GM18870 (cell line): ENCODE results near the gene IPPK.
A peak's percentile ranks its signal among the peaks of the same experiment; 100 is the strongest.

Experiments used
- ATAC-seq: cut with Tn5 transposase; IDR thresholded peaks from one replicate; pipeline ENCODE4 v1.9.1; 2021; ENCODE audit warnings: moderate library complexity; ENCODE audit not compliant: unreplicated experiment

The IPPK gene, protein sequence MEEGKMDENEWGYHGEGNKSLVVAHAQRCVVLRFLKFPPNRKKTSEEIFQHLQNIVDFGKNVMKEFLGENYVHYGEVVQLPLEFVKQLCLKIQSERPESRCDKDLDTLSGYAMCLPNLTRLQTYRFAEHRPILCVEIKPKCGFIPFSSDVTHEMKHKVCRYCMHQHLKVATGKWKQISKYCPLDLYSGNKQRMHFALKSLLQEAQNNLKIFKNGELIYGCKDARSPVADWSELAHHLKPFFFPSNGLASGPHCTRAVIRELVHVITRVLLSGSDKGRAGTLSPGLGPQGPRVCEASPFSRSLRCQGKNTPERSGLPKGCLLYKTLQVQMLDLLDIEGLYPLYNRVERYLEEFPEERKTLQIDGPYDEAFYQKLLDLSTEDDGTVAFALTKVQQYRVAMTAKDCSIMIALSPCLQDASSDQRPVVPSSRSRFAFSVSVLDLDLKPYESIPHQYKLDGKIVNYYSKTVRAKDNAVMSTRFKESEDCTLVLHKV

DNA sequence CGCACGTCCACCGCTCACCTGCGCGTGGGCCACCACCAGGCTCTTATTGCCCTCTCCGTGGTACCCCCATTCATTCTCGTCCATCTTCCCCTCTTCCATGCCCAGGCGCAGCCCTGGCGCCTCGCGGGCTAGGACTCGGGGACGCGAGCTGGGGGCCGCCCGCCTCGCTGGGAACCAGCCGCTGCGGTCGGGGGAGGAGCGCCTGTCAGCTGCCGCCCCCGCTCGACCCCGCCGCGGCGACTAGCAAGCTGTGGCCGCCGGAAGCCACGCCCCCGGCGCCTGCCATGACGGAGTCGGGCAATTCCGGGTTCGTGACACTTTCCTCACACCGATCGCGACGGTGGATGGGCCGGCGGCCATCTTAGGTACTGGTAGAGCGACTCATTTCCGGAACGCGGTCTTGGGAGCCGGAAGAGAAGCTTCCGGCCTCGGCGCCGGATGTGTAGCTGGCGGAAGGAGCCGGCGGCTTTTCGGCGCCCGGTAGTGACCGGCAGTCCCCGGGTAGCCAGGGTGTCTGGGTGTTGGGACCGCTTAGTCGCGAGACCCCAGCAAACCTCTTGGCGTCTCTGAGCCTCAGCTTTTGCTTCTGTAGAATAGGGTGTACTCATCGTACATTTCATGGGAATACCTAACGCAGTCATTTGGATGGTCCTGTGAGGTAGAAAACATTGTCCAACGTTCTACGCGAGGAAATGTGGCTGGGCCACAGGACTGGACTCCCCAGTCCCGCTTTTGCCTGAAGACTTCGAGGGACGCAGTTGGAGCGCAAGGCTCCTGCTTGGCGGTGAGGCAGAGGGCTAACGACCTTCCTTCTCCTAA is at the start of gene IPPK:
IPPK (minus strand) TSS at position 242 of the 819 bp plus-strand sequence; CDS start at position 99, 143 bp downstream.
- ATAC-seq: peak; percentile 82

DNA sequence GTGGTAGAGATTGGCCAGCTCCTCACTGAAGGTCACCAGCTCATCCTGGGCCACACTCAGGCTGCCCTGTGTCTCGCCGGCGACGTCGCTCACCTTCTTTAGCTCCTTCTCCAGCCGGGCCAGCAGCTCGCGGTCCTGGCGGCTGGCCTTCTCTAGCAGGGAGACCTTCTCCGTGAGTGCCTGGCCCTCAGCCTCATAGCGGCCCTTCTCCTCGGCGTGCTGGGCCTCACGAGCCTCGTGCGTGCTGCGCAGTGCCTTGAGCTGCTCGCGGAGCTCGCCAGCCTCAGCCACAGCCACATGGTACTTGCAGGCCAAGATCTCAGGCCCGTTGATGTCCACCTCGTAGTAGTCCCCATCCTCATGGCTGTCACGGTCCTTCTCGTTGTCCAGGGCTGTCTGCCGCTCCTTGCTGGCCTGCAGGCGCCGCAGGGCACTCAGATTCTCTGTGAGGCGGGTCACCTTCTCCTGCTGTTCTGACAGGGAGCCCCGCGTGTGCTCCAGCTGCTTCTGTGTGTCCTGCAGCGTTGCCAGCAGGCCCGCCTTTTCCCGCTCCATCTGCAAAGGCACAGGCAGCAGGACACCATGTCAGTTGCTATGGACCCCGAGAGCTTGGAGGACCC is 49.2 kb upstream of the IPPK start:
- no peak for ATAC-seq

DNA sequence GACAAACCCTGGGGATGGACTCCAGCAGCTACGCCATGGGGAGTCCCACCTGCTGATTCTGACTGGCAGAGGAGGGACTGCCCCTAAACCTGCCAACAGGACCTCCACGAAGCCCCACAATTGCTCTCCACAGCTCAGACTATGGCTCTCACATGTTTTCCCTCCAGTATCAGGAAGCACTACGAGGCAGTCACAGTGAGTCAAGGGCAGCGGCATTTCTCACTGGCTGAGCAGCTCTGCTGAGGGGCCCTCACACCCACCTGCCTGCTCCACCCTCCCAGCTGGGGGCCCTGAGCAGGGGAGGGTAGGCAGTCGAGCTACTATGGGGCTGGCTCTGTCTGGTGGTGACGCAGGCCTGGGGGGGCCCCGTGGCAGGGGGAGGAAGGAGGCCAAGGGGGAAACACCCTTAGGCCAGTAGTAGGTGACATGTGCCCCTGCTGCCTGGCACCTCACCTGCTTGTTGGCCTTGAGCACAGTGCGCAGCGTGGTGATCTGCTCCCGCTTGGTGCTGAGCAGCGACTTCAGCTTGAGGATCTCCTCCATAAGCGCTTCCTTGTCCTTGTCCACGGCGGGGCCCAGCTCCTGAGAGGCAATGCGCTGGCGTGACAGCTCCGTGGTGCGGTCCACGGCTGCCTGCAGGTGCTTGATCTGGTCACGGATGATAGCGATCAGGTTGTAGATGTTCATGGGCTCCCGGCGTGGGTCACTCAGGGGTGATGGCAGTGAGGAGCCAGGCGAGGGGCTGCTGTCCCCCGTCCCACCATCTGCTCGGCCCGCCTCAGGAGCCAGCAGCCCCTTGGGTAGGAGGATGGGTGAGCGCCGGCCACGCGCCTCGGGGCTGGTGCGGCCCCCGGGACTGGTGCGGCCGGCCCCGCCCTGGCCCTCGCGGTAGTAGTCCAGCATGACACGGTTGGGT is 48.4 kb upstream of the IPPK start:
- no peak for ATAC-seq

DNA sequence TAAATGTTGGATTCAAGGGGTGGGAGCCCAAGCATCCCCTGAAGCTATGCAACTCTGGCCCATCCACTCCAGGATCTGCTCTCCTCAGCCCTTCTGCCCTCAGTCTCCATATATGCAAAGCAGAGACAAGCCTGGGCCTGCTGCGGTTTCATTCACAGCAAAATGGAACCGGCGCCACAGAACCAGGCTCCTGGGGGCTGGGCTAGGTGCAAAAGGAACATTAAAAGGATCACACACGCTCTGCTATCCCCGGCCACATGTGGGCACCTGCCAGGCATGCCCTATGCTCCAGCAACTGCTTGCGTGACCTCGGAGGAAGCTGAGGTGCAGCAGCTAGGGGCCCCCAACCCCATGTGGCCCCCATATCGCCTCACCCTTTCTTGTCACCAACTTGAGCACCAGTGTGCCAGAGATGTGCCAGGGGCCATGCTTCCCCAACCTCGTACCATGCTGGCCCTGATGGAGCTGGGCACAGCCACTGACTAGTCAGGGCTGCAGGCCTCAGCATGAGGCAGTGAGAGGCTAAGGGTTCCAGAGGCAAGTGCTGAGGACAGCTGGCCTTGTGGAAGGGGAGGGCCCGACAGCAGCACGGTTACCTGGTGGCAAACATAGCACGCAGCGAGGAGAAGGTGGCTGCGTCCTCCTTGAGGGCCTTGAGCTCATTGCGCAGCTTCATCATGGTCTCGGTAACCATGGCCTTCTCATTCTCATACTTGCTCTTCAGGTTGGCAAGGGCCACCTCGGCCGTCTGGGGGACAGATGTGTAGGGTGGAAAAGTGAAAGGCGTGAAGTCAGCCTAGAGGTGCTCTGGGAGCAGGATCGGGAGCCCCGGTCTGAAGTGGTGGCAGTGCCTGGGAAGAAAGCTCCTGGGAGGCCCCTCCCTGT is 47.5 kb upstream of the IPPK start:
- no peak for ATAC-seq

DNA sequence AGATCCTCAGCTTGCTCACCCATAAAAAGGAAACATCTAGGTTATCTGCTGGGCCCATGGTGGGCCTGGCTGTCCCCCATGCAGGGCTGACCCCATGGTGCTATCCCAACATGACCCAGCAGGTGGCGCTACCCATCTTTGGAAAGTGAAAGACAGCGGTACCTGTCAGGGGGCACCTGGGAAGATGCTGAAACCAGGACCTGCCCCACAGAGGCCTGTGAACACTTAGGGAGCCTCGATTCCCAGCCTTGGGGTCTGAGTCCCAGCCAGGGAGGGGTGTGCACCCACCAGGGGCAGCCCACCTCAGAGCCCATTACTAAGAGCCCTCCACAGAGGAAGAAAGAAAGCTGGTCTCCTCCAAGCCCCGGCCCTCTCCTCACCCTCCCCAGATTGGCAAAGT is 46.6 kb upstream of the IPPK start:
- ATAC-seq: no peak

DNA sequence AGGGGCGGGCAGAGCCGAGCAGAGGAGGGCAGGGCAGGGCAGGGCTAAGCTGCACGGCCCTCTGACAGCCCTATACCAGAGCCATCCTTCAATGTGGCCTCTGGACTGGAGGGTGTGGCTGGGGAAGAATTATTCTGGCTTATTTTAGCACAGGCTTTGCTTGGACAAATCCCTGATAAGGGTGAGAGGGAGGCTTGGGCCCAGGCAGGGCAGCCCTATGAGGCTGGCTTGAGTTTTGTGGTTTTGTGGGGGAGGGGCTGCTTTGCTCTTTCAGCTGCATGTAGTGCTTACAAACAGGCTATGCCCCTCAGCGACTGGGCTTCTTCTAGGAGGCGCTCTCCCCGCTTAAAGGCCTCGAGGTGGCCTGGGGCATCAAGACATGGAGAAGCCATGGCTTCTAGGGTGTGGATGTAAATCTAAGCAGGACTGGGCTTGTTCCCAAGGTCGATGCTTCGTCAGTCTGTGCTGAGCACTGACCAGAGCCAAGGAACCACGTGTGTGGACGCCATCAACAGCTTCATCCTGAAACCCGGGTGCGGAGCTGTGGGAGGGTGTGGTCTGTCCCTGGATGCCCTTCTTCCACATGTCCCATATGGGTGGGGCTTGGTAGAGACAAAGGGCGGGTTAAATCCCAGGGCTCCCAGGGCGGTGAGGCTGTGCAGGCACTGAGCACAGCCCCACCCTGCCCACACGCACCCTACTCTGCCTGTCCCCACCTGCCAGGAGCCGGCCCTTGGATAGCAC is 45.7 kb upstream of the IPPK start:
- ATAC-seq: no peak

DNA sequence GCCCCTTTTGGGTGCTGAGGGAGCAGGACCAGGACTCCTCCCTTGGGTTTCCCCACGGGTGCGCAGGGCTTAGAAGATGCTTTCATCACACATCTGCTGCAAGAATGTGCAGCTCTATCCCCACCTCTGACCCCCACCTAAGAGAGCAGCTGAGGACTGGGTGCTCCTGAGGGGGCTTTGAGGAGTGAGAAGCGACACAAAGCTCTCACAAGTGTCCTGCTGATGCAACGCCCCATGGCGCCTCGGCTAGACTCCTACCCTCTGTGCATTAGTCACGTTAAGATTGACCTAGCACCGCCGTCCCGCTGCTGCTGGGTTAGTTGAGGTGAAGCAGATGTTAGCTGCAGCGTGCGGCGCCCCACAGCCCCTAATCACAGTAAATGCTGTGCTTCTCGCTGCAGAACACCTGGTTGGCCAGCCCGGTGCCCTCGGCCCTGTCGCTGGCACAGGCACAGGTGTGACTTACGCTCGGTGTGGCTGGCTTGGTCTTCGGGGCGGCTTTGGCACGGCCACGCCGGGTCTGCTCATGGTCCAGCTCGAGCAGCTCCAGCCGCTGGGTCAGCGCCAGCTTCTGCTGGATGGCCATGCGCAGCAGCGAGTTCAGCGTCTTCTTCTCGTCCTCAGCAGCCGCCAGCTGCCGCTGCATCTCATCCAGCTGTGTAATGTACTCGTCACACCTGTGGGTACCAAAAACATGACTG is 45.0 kb upstream of the IPPK start:
- ATAC-seq: no peak

DNA sequence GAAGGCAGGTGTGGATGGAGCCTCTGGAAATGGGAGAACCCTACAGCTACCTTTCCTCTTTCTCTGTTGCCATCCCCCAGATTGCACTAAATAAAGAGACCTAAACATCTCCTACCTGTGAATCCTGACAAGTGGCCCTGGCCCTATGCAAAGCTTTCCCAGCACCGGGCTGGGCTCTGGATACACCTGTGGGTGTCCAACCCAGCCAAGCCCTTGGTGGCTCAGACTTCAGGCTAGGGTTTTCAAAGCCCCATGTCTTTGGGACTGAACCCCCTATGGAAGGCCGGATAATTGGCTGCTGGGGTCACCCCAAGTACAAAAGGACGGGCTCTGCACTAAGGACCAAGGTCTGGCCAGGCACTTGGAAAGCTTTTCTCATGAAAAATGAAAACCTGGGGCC is 44.1 kb upstream of the IPPK start:
- no peak for ATAC-seq

DNA sequence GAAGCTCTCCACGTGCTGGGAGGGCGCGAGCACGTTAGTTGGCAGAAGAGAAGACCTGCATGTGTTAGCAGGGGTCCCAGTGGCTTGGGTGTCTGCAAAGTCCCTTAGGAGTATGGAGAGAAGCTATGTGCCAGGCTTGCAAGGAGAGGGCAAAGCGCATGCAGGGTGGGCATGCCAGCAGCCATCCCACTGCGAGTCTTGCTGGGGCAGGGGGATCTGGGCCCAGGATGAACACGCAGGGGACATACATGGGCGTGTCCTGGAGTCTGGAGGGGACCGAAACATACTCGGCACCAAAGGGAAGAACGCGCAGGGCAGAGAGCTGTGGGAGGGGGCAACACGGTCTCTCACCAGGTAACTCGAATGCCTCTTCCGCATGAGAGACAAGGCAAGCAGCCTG is 43.6 kb upstream of the IPPK start:
- ATAC-seq: no peak

DNA sequence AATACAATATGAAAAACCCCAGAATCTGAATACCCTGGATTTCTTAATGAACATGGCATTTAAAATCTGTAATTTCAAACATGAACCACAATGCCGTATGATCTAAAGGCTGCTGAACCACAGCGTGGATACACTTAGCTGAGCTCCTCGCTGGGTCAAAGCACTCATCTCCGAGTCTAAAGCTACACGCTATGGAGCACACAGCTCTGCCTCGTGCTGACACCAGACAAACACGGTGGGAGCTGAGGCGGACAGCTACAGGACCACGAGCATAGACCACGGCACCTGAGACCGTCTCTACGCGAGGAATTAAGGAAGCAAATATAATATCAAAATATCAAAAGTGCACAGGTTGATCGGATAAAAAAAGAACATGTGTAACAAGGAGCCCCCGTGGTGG is 42.8 kb upstream of the IPPK start:
- ATAC-seq: no peak

DNA sequence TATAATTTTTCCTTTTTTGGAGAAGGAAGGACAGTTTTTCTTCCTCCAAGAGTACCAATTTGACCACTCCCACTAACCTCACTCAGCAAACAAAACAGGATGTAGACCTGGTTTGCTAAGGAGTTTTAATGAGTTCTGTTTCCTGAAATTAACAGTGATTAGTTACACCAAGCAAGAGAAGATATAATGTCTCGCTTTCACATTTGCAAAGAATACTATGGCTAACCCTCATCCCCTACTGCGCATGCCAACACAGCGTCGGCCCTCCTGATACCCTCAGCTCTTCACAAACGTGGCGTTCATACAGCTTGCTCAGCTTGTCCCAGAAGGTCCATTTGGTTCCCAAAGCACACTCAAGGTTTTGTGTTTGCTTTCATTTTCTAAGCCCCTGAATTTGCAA is 41.9 kb upstream of the IPPK start:
- no peak for ATAC-seq

DNA sequence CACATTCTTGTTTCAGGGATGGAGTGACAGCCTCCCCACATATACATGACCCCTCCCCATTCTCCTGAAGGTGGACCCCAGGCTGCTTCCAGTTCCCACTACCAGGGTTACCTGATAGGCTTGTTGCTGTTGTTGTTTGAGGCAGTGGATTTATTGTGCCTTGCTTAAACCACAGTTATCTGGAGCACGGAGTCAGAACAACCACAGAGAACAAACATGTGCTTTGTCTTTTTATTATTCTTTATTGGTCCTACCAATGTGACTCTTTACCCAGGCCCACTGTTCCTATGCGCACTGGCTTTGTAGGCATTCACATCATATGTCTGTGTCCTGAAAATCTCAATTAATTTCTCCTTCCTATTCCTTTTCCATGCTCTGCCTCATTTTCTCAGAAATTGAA is 41.2 kb upstream of the IPPK start:
- no peak for ATAC-seq

DNA sequence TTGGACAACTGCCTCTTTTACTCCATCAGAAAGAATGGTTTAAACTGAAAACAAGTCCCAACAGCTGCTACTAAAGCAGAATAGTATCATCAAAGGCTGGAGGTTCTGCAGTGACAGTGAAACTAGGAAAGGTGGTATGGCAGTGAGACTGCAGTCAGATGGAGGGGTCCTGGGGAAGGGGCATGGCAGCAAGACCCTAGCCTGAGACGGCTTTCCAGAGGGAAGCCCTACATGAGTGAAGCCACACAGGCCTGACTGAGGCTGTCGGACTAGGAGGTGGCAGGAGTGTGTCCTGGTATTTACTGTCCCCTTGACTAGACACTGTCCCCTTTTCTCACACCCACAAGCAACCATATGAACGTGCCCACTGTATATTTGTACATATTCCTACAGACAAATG is 40.4 kb upstream of the IPPK start:
- ATAC-seq: no peak

DNA sequence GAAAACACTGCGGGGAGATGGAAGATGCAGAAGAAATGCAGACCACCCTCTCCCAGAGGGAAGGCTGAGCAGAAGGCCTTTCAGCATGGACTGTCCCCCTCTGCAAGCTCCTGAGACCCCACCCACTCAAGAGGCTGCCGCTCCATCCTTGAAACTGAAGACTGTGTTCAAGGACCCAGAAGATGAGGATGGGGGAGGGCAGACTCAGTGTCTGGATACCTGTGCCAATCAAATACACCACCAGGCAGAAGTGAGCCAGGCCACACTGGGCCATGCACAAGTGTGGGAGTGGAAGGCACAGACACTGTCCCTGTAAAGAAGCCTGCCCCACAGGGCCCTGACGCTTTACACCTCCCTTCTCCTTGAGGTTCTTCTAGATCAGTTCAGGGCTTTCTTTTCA is 40.0 kb upstream of the IPPK start:
- ATAC-seq: no peak

DNA sequence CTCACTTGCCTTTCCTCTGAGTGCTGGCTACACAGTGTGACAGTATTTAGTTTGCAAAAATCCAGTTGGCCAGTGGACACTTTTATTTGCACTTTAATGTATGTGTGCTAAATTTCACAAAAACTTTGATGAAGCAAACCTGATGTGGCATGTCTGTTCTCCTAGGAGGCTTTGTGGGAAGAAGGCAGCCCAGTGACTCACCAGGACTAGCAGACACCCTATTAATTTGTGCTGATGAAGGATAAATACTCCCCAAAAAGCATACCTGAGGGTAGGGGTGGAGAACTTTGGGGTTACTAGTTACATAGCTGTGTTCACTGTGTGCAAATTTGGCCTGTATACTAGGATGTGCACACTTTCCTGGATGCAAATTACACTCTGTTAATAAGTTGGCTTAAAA is 39.3 kb upstream of the IPPK start:
- ATAC-seq: no peak

DNA sequence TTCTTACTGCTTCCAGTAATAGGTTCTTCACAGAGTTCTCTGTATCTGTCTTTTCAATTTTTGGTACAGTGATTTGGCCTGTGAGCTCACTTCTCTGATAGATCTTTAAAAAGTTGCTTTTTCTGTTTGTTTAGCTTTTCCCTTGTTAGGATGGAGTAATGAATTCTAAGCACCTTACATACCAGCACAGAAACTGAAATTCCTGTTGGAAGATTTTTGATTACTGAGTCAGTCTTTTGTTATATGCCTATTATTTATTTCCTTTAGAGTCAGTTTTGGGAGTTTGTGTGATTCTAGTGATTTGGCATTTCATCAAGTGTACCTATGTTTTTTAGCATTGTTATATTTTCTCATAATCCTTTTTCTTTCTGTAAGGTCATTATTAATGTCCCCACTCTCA is 37.6 kb upstream of the IPPK start:
- no peak for ATAC-seq

DNA sequence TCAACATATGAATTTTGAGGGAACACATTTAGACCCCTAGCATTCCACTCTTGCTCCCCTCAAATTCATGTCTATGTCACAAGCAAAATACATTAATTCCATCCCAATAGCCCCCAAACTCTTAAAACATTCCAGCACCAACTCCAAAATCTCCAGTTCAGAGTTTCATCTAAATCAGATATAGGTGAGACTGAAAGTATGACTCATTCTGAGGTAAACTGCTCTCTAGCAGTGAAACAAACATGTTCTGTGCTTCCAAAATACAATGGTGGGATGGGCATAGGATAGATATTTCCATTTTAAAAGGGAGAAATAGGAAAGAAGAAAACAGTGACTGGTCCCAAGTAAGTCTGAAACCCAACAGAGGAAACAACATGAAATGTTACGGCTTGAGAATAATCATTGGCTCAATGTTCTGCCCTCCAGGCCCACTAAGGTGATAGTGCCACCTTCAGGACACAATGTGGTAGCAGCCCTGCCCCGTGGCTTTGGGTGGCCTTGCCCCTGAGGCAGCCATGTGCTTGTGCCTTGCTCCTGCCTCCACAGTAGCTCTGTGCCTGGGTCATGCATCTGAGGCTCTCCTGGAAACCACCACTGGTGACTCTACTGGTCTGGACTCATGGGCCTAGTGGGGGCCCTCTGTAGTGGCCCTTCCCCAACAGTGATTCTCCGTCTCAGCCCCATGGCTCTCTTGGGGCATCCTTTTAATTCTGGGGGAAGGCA is 36.4 kb upstream of the IPPK start:
- no peak for ATAC-seq

DNA sequence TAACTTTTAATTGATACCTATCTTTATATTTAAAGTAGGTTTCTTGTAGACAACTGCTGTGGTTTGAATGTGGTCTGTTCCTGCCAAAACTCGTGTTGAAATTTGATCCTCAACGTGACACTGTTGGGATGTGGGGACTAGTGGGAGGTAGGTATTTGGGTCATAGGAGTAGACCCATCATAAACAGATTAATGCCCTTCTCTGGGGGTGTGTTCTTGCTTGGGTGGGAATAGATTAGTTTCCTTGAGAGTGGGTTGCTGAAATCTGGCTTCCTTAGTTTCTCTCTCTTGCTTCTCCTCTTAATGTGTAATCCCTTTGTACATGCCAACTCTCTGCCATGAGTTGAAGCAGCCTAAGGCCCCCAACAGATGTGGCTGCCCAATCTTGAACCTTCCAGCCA is 34.6 kb upstream of the IPPK start:
- no peak for ATAC-seq
